HG03378 (cell line): Measurements from ENCODE around the gene ERC2.
"Not testable (repeated sequence)": the region's sequence is repeated elsewhere in the genome, so short reads cannot be mapped to it uniquely, and the experiment has no call there.

ENCODE experiments used
- ATAC-seq: cut with Tn5 transposase; IDR thresholded peaks from one replicate; pipeline ENCODE4 v1.9.1; 2021; ENCODE audit warnings: mild to moderate bottlenecking, moderate library complexity; ENCODE audit not compliant: unreplicated experiment

The ERC2 gene

DNA sequence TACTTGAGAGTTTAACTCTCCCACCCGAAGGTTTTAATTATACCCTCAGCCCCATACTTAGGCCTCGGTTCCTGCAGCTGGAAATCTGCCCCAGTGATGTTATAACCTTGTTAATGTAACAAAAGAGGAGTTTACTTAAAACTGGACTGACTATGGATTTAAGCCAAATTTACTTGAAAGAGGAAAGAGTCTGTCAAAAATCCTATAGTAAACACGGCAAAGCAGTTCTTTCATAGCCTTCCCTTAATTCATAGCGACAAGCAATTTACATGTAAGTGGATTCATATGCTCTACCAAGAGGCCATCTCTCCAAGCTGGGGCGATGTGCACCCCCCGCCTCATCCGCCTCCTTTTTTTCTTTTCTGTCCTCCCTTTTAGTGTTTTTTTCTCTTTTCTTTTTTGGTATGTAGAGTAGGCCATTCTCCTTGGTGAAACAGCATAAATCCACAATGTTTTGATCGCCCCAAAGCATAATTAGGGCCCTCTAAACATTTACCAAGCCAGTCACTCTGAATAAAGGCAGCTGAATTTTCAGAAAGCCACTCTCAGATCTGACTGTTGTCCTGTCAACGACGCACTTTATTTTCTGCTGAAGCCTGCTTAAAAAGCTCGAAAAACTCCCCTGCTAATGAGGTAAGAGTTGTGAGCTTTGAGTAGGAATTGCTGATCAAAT, 608.1 kb downstream of the ERC2 start:
- no peak for ATAC-seq

DNA sequence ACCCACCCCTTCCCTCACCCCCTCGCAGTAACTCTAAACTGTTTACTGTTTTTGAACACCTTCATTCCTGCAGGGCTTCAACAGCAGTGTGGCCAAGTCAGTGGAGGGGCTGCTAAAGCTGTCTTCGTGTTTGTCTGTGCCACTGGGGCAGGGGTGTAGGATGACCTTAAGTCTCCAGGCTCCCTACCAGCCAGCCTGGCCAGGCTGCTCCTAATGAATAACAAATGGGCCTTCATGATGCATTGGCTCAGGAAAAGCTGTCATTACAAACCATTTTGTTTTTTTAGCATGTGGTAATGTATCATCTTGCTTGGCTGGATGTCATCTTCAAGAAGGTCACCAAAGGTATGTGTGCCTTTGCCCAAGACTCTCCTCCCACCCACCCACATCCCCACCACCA, 609.0 kb downstream of the ERC2 start:
- ATAC-seq: no peak

DNA sequence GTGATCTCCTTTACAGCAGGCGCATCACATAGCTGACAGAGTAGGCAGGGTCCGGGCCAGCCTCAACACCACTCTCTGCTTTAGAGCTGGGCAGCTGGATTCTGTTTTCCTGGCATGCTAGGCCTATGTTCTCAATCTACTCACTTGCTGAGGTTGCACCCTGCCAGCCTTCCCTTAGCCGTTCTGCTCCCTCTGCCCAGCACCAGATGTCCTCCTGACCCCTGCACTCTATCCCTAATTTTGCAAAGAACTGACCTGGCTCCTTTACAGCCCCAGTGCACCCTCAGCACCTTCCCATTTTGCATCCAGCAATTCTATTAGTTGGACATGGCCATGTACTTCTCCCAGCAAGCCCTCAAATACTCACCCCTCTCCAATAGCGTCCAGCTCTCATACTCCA, 609.5 kb downstream of the ERC2 start:
- no peak for ATAC-seq

DNA sequence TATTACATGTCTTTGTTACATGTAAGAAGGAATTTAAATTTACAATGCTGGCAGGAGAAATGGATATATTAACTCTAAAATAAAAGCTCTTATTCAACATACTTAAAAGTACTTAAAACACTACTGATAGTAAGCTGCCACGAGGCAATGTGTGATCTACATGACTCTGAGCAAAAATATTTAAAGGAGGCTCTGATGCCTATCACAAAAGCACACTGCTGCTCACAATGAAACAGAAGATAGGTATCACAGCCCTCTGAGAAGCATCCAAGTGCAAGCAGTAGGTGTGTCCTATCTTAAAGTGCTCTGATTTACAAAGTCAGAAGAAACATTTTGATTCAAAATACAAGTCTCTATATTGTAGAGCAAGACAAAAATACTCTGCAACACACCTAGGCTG, 610.0 kb downstream of the ERC2 start:
- no peak for ATAC-seq

DNA sequence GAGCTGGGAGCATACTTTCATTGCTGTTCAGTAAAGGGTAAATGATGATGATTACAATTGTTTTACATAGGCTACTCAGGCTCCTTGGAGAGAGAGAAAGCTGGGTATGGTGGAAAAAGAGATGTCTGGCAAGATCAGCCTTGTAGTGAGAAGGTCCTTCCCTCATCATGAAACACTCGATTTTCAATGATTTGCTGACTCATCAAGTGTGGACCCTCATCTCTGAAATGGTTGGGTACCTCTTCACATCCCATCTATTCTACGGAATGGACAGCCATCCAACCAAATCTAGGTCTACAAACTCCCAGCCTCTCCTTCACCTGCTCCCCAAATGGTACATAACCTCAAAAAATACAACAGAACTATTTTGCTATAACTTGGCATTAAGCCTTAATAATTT, 610.6 kb downstream of the ERC2 start:
- no peak for ATAC-seq

DNA sequence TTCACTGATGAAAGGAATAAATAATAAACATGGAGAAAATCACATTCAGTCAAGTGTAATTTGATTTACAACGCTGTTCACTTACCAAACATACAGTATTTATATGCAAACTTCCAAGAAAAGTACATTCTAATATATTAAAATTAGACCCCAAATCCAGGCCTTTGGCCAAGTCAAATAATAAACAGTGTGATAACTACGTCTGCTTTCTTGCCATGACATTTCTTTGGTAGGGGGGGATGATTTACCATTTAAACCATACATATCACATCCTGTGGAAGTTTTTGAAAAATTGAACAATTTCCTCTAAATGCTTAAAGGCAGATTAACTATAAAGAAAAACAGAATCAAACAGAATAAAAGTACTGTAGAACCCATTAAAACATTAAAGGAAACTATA, 613.0 kb downstream of the ERC2 start:
- no peak for ATAC-seq

DNA sequence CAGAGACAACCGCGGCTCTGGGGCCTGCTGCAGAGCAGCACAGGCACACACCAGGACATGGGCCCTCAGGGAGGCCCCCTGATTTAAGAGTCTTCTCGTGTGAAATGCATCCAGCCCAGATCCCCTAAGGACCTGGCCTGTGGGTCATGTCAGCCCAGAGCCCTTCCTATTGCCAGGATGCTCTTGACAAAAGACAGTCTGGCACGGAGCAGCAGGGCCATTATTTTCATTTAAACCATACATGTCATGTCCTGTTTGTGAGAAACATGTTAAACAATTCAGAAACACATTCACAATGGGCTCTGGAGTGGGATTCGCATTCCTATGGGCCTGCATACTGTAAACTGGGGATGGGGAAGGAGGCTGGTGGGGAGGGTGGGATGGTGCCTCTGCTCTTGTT, 613.8 kb downstream of the ERC2 start:
- no peak for ATAC-seq

DNA sequence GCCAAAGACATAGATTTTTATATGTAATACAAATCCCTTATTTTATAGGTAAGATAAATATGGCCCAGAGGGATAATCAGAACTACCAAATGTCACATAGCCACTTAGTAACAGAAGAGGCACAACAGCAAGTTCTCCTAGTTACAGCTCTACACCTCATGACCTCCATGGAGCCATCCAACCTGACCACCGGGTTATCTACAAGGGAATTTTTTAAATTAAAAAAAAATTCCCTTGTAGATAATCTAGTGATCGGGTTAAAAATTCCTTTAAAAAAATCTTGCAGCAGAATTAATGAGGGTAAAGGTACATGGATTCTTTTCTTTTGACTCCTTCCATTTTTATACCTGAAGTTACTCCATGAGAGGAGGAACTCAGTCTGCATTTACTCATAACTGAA, 615.9 kb downstream of the ERC2 start:
- no peak for ATAC-seq

DNA sequence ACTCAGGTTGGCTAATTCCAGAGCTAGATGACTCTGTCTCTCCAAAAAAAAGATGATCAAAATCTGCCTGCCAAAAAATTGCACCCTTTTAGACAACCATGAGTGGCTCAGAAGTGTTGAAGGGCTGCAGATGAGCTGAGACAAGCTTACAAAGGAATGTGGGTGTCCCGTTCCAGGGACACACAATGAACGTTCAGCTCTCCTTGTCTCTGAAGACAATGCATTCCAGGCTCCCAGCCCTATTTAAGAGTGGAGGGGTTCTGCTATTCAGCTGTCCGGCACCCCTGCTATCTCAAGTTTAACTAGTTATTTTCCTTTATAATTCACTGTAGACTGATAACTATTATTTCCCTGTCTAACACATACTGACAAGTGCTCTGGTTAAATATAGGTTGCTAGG, 626.1 kb downstream of the ERC2 start:
- no peak for ATAC-seq

DNA sequence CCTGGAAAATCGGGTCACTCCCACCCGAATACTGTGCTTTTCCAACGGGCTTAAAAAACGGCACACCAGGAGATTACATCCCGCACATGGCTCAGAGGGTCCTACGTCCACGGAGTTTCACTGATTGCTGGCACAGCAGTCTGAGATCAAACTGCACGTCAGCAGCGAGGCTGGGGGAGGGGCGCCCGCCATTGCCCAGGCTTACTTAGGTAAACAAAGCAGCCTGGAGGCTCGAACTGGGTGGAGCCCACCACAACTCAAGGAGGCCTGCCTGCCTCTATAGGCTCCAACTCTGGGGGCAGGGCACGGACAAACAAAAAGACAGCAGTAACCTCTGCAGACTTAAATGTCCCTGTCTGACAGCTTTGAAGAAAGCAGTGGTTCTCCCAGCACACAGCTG, 636.4 kb downstream of the ERC2 start:
- not testable (repeated sequence) for ATAC-seq

DNA sequence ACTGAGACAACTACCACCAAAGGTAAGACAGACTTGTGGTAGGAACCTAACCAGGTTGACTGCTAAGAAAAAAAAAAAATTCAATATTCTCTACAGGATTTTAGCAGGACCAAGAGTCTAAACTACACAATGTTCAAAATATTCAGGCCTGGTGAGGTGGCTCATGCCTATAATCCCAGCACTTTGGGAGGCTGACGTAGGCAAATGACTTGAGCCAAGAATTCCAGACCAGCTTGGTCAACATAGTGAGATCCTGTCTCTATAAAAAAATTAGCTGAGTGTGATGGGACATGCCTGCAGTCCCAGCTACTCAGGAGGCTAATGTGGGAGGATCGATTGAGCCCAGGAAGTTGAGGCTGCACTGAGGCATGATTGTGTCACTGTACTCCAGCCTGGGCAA, 639.6 kb downstream of the ERC2 start:
- no peak for ATAC-seq

DNA sequence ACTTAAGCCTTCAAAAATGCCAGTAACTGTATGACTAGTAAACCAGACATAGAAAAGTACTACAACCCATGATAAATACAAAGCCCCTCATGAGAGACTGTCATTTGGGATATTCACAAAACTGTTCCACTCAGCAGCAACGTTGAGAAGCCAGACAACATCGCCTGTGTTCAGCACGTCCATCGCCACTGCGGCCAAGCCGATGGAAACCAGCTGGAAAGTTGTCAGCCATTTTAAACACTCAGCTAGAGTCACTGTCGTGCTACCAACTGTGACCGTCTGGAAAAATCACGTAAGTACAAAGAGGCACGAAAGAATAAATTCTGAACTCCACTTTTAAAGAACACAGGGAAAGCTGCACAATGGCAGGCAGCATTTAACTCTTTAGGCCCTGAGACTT, 640.5 kb downstream of the ERC2 start:
- ATAC-seq: no peak

DNA sequence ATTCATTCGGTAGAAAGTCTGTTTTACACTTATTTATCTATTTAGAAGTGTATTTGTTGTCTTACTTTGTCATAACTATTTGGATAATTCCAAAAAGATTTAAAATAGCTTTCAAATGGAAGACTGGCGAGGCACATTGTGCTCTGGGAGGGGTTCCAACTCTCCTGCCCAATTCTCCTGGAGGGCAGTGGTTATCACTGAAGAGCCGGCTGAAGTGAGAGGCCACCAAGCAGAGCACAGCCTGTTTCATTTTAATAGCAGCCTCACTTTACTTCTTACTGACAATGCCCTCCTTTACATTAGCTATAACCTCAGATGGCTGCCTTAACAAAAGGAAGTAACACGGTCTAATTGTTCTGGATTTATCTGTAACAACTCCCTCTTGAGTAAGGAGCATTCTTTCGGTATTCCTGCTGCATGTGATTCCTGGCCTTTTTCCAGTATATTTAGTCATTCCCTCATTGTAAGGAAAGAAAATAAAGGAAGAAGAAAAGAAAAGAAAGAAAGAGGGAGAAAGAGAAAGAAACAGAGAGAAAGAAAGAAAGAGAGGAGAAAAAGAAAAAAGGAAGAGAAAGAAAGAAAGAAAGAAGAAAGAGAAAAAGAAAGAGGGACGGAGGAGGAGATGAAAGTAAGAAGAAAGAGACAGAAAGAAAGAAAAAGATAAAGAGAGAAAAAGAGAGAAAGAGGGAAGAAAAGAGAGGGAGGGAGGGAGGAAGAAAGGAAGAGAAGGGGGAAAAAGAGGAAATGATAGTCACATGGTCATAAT, 641.4 kb downstream of the ERC2 start:
- no peak for ATAC-seq

DNA sequence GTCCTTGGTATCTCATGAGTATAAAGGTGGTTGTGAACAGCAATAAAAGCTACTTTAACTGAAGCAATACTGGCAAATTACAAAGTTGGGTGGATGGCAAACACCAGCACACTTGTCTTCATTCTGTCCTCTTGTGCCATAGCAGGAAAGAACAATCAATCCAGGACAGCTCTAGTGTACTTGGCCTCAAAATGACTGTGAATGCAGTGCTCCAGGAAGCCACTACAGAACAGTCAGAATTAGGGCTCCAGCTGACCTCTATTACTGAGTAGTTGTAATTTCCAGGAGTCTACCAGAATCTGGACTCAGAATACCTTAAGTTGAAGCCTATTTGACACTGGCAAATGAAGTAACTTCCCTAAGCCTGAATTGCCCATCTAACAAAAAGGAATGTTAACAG, 642.2 kb downstream of the ERC2 start:
- ATAC-seq: no peak

DNA sequence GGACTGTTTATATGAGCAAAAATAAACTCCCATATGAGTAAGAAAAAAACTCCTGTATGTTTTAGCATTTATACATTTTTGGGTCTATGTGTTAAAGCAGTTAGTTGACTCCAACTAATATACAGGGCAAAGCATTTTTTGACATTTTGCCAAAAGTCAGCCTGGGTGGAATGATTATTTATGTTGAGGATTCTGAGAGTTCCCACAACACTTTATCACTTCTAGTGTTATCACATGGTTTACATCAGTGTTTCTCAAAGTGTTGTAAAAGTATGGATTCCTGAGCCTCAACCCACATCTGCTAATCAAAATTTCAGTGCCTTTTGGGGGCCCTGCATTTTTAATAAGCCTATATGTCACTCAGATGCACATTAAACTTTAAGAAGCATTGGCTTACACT, 643.9 kb downstream of the ERC2 start:
- no peak for ATAC-seq

DNA sequence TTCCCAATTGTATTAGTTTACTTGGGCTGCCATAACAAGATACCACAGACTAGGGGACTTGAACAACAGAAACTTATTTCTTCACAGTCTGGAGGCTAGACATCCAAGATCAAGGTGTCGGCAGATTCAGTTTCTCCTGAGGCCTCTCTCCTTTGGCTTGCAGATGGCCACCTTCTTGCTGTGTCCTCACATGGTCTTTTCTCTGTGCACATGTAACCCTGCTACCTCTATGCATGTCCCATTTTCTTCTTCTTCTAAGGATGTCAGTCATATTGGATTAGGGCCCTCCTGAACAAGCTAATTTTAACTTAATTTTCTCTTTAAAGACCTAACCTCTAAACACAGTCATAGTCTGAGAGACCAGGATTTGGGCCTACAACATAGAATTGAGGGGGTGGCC, 644.4 kb downstream of the ERC2 start:
- no peak for ATAC-seq

DNA sequence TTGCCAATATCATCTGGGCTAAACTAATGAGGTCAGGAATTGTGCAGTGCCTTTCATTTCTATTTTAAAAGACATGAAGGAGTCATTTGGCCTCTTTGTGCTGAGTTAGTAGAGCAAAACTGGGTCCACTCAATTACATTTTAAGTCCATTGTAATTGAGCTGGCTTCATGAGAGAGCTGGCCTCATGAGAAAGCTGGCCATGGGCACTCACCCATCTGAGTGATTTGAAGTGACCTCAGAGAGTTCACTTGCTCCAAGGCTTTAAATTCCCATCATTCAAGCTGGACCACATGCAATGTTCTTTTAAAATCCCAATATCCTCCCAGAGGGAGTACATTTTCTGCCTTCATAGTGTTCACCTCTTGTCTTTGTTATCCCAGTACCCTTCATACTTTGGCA, 645.3 kb downstream of the ERC2 start:
- ATAC-seq: no peak

DNA sequence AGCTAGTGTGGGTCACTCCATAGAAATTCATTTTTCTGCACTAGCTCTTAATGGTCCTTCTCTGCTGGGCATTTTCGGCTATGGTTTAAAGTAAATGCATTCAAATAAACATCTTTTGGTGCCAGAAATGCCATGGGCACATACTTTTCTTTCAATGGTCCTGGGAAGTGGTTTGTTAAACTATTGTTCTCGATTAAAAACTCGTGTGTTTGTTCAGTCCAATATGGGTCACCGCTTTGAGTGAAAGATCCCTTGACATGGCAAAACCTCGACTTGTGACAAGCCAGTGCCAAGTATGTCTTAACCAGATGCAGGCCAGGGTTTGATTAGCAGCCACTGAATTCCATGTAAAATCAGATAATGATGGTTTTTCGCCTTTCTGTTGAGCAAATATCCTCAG, 649.3 kb downstream of the ERC2 start:
- ATAC-seq: no peak

DNA sequence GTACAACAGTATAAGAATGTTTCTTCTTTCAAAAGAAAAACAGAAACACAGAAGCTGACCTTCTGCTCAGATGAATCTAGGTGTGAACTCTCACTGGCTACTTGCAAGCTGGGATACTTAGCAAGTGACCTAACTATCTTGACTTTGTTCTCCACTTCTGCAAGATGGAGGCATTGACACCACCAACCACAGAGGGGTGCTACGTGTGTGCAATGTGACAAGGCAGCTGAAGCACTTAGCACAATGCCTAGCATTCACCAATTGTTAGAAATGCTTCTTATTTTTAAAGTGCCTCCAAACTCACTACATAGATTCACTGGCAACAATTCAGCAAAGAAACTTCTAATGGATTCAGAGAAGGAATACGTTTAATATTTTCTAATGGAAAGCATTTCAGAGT, 649.8 kb downstream of the ERC2 start:
- no peak for ATAC-seq

DNA sequence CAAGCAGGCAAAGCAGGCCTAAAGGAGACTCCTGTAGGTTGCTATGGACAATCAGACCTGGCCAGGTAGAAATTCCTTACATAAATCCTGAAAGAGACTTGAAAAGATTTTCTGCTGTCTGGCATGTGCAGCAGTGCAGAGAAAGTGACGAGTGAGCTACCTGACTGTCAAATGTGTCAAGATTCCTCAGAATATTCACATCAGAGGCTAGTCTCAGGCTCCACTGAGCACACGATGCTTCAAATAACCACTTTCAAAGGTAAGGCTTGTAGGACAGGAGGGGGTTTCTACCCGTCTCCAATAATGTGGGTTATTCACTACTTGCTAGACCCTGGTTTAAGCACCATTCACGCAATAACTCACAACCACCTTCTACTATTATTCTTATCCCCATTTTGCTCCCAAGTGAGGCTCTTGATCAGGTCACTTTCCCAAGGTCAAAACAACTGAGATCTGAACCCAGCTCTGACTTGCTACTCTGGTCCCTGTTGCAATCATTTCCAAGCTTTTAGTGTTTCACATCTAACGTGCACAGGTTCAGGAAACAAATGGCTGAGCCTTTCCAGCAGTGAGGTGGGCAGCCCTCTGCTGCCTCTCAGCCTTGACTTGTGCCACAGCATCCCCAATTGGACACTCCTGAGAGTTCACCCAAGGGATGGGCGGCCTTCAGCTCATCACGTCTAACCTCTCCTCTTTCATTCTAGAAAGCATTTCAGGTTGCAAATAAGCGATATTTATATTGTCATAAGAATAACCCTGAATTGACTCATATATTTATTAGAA, 651.3 kb downstream of the ERC2 start:
- ATAC-seq: no peak

DNA sequence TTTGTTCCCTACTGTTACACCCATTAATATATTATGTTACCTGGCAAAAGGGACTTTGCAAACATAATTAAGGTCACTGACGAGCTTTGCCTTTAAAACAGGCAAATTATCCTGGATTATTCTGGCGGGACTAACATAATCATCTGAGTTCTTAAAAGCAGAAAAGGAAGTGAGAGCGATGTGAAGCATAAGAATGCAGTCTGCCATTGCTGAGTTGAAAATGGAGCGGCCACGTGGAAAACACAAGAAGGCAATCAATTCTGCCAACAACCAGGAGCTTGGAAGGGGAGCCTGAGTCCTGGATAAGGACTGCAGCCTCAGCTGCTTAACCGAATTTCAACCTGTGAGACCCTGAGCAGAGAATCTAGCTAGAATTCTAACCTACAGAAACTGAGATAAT, 653.0 kb downstream of the ERC2 start:
- ATAC-seq: no peak
